Breast epithelium (tissue), 4 donors: ENCODE measurements around the gene SOWAHB. TPM values are rescaled to one million over a fixed set of nuclear protein-coding genes. Genes with fewer than 3 reads are reported as not detected.

Experiments used
- DNase-seq, 2 donors: peaks; one replicate each; pipeline ENCODE4 v3.0.0-alpha.2; 2019; ENCODE audit warnings: low spot score in 2 of 2
- H3K27ac ChIP-seq, 2 donors: fragments of 200-600 bp; sonication (generic) in 1 of 2; one replicate each; pipeline ENCODE4 v1.5.1; 2016 to 2019; ENCODE audit warnings: mild to moderate bottlenecking in 1 of 2
- H3K27me3 ChIP-seq, 2 donors: fragments of 200-600 bp; sonication (generic) in 1 of 2; one replicate each; pipeline versions ENCODE4 v1.5.1 to v1.6.0; 2017 to 2019; ENCODE audit warnings: control low read depth in 1 of 2, mild to moderate bottlenecking in 1 of 2
- H3K36me3 ChIP-seq: fragments of 200-600 bp; one replicate; pipeline ENCODE4 v1.5.1; 2019
- H3K4me1 ChIP-seq, 2 donors: fragments of 200-600 bp; sonication (generic); one replicate each; pipeline ENCODE4 v1.5.1; 2016 to 2019; ENCODE audit warnings: control low read depth in 1 of 2
- H3K4me3 ChIP-seq, 3 donors: fragments of 200-600 bp; sonication (generic); 1 replicate in 2 of 3; 2 replicates in 1 of 3; pipeline ENCODE4 v1.5.1; 2016 to 2019; ENCODE audit warnings: mild to moderate bottlenecking in 3 of 3, moderate library complexity in 2 of 3
- H3K9me3 ChIP-seq, 2 donors: fragments of 200-600 bp; sonication (generic) in 1 of 2; one replicate each; pipeline ENCODE4 v1.5.1; 2016 to 2019; ENCODE audit warnings: control low read depth in 1 of 2
- POLR2A ChIP-seq: fragments of 450-650 bp; IDR thresholded peaks from one replicate; pipeline ENCODE4 v1.6.1; 2016; ENCODE audit warnings: antibody characterized with exemption, mild to moderate bottlenecking, moderate library complexity
- POLR2AphosphoS5 ChIP-seq, 3 donors: sonication (generic); formaldehyde crosslinking; IDR thresholded peaks; one replicate each; pipeline ENCODE4 v1.6.1; 2017; ENCODE audit warnings: antibody characterized with exemption in 3 of 3
- intact Hi-C: fragments of 100-400 bp; cut with DNase I; formaldehyde crosslinking; loops from one replicate; pipeline ENCODE4 v1.15.1; 2023; ENCODE audit warnings: low total_unique reads
- total RNA-seq, 3 donors: library from RNA; depleted of rRNA; stranded (reverse); fragments of >200 nt; gene quantifications; one replicate each; pipeline ENCODE4 v1.1.0, GENCODE V29; 2016
- TF ChIP-seq, protein P1 (sequence below), 3 donors: fragments of 450-650 bp; IDR thresholded peaks; one replicate each; pipeline ENCODE4 v1.5.1; 2016 to 2017; ENCODE audit warnings: antibody characterized with exemption in 3 of 3, mild to moderate bottlenecking in 3 of 3, moderate library complexity in 3 of 3

Gene SOWAHB
- total RNA-seq, 3 donors from 2014 or later = 2.9 to 5.3 TPM; not detected in 1

GRCh38 chr4:76896048-76896447, 1.9 kb downstream of the SOWAHB start:
- H3K4me3 ChIP-seq = no peak overlapping the region
- DNase-seq = no peak
- no peaks in the 10 kb centered on the region for H3K27me3 ChIP-seq
- intact Hi-C loops = no loop called here
- H3K4me1 ChIP-seq = no peaks in the 10 kb centered on the region
- H3K27ac ChIP-seq = no peak overlapping the region
- TF ChIP-seq POLR2AphosphoS5 (IDR thresholded peaks at IDR 0.05) (no peak), POLR2A (no peak)
- TF ChIP-seq, protein P1, sequence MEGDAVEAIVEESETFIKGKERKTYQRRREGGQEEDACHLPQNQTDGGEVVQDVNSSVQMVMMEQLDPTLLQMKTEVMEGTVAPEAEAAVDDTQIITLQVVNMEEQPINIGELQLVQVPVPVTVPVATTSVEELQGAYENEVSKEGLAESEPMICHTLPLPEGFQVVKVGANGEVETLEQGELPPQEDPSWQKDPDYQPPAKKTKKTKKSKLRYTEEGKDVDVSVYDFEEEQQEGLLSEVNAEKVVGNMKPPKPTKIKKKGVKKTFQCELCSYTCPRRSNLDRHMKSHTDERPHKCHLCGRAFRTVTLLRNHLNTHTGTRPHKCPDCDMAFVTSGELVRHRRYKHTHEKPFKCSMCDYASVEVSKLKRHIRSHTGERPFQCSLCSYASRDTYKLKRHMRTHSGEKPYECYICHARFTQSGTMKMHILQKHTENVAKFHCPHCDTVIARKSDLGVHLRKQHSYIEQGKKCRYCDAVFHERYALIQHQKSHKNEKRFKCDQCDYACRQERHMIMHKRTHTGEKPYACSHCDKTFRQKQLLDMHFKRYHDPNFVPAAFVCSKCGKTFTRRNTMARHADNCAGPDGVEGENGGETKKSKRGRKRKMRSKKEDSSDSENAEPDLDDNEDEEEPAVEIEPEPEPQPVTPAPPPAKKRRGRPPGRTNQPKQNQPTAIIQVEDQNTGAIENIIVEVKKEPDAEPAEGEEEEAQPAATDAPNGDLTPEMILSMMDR (IDR thresholded peaks at IDR 0.05) = no peak
- no peaks in the 10 kb centered on the region for H3K9me3 ChIP-seq
- no peaks in the 10 kb centered on the region for H3K36me3 ChIP-seq

DNA sequence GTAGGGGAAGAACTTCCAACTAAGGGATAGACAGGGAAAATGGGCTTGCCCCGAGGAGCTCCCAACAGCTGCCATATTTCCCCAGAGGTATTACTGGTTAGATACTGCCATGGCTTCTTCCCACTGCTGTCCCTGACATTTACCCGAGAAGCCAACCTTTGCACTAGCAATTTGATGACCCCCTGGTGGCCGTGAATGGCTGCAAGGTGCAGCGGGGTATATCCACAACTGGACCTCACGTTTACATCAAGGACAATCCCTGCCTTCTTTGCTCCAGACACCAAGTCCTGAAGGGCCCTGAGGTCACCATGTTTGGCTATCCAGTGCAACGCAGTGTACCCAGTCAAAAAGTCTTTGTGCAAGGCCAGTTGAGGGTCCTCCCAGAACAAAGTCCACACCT, 2.3 kb downstream of the SOWAHB start:
- DNase-seq = no peak
- H3K4me3 ChIP-seq = no peak overlapping the region
- no peaks in the 10 kb centered on the region for H3K27me3 ChIP-seq
- intact Hi-C loops = no loop called here
- H3K9me3 ChIP-seq = no peaks in the 10 kb centered on the region
- H3K4me1 ChIP-seq = no peaks in the 10 kb centered on the region
- no peak overlapping the region for H3K27ac ChIP-seq
- TF ChIP-seq POLR2AphosphoS5 (IDR thresholded peaks at IDR 0.05) = no peak
- TF ChIP-seq, protein P1 (IDR thresholded peaks at IDR 0.05) = no peak
- TF ChIP-seq POLR2A = no peak
- no peaks in the 10 kb centered on the region for H3K36me3 ChIP-seq

DNA sequence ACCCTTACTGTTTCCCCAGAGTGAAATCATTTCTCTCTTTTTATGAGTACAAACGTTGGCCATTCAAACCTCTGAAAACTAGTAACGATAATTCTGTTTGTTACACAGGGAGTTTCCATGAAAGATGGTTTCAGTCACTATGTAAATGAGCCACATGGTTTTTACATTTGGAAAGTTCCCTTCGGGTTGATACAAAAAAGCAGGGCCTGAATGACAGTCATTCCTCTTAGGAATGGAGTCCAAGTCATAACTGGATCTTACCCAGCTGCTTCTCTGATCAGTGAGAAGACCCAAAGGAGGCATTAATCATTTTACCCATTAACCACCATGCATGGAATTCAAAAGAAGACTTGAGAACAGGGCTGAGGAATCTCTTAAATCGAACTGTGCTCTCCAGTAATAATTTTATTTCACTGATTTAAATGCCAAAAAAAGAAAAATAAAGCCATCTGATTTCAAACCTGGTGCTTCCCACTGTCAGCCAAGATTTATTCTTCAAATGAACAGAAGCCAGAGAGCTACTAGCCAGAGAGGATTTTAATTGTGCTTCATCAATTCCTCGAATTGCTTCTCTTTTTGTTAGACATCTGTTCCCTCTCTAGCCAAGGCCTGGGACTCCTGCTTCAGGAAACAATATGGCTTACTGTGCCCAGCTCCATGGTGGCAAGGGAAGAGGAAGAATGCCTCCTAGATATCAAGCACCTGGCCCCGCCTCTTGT, 3.2 kb downstream of the SOWAHB start:
- DNase-seq = no peak
- H3K4me3 ChIP-seq = no peak overlapping the region
- no peak overlapping the region for H3K27ac ChIP-seq
- no peaks in the 10 kb centered on the region for H3K36me3 ChIP-seq
- intact Hi-C loops = no loop called here
- H3K9me3 ChIP-seq = no peaks in the 10 kb centered on the region
- TF ChIP-seq POLR2AphosphoS5 (IDR thresholded peaks at IDR 0.05) (no peak), POLR2A (no peak)
- TF ChIP-seq, protein P1 (IDR thresholded peaks at IDR 0.05) = no peak
- no peaks in the 10 kb centered on the region for H3K4me1 ChIP-seq
- H3K27me3 ChIP-seq = no peaks in the 10 kb centered on the region

DNA sequence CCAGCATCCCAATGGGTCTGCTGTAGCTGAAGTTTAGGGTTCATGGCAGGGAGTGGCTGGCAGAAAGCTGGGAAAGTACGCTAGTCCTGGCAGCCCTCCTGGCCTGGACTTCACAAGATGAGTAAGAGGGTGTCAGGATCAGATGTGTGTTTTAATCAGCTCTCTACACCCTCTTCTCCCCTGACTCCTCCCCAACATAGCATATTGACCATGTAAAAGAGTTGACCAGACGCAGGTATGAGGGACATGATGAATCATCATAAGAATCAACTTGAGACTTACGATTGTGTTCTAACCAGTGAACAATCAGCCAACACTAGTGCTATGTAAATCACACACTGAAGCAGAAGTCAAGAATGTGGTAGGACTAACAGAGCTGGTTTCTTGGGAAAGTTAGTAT, 5.3 kb downstream of the SOWAHB start:
- intact Hi-C loops = no loop called here
- Histone ChIP-seq H3K27me3 (no peaks in the 10 kb centered on the region), H3K4me1 (no peaks in the 10 kb centered on the region), H3K27ac (no peak overlapping the region), H3K36me3 (no peaks in the 10 kb centered on the region), H3K4me3 (no peak overlapping the region), H3K9me3 (no peaks in the 10 kb centered on the region)
- no peak for DNase-seq
- TF ChIP-seq, protein P1 (IDR thresholded peaks at IDR 0.05) = no peak
- TF ChIP-seq POLR2A (no peak), POLR2AphosphoS5 (IDR thresholded peaks at IDR 0.05) (no peak)

- DNase-seq = no peak
- Histone ChIP-seq H3K27ac (no peak overlapping the region), H3K9me3 (no peaks in the 10 kb centered on the region), H3K27me3 (no peaks in the 10 kb centered on the region), H3K4me1 (no peaks in the 10 kb centered on the region), H3K4me3 (no peak overlapping the region), H3K36me3 (no peaks in the 10 kb centered on the region)
- intact Hi-C loops = no loop called here
- no peak for TF ChIP-seq POLR2A
- no peak for TF ChIP-seq POLR2AphosphoS5 (IDR thresholded peaks at IDR 0.05)
- TF ChIP-seq, protein P1 (IDR thresholded peaks at IDR 0.05) = no peak
These were observed 5.9 kb downstream of the SOWAHB start for GRCh38 chr4:76892001-76892400.
